H9 (cell line): Measurements from ENCODE around the gene GNPAT. TPM values are rescaled to one million over a fixed set of nuclear protein-coding genes. Genes with fewer than 3 reads are reported as not detected.
A peak's percentile ranks its signal among the peaks of the same experiment; 100 is the strongest.

ENCODE experiments used
- DNase-seq: peaks from one replicate; pipeline ENCODE4 v3.0.0-alpha.2; 2017
- H2AFZ ChIP-seq: one replicate; pipeline ENCODE4 v1.6.1; 2013; ENCODE audit warnings: mild to moderate bottlenecking, low read length, control low read depth, moderate library complexity
- H2AK5ac ChIP-seq: 2 replicates; pipeline ENCODE4 v1.6.1; 2013; ENCODE audit warnings: low read length, control low read depth, mixed read lengths; ENCODE audit not compliant: insufficient read length
- H2BK120ac ChIP-seq: one replicate; pipeline ENCODE4 v1.6.1; 2013; ENCODE audit warnings: low read depth, mild to moderate bottlenecking, low read length, control low read depth, inconsistent platforms; ENCODE audit not compliant: poor library complexity, severe bottlenecking
- H2BK12ac ChIP-seq: 2 replicates; pipeline ENCODE4 v1.6.1; 2013; ENCODE audit warnings: low read length, control low read depth, mixed read lengths, low read depth; ENCODE audit not compliant: insufficient read length
- H2BK15ac ChIP-seq: 2 replicates; pipeline ENCODE4 v1.6.1; 2013; ENCODE audit warnings: low read depth, low read length, control low read depth
- H2BK20ac ChIP-seq: one replicate; pipeline ENCODE4 v1.6.1; 2013; ENCODE audit warnings: low read depth, mild to moderate bottlenecking, low read length, control low read depth, inconsistent platforms; ENCODE audit not compliant: poor library complexity, severe bottlenecking
- H2BK5ac ChIP-seq: 2 replicates; pipeline ENCODE4 v1.6.1; 2013; ENCODE audit warnings: low read length, control low read depth, mixed read lengths; ENCODE audit not compliant: insufficient read length
- H3K14ac ChIP-seq: 2 replicates; pipeline ENCODE4 v1.6.1; 2013; ENCODE audit warnings: low read length, control low read depth; ENCODE audit not compliant: insufficient read depth
- H3K18ac ChIP-seq: 2 replicates; pipeline ENCODE4 v1.6.1; 2013; ENCODE audit warnings: low read depth, mild to moderate bottlenecking, mixed read lengths, low read length, control low read depth; ENCODE audit not compliant: insufficient read length
- H3K23ac ChIP-seq: 2 replicates; pipeline ENCODE4 v1.6.1; 2013; ENCODE audit warnings: low read length, control low read depth, mixed read lengths, low read depth; ENCODE audit not compliant: insufficient read length
- H3K23me2 ChIP-seq: 2 replicates; pipeline ENCODE4 v1.6.1; 2013; ENCODE audit warnings: low read depth, mild to moderate bottlenecking, mixed read lengths, low read length, control low read depth; ENCODE audit not compliant: insufficient read length, poor library complexity, severe bottlenecking
- H3K27ac ChIP-seq: 2 replicates; pipeline ENCODE4 v1.5.1; 2013; ENCODE audit warnings: low read length, control low read depth, mixed read lengths, low read depth; ENCODE audit not compliant: insufficient read length
- H3K27me3 ChIP-seq: 2 replicates; pipeline ENCODE4 v1.6.1; 2013; ENCODE audit warnings: low read length, control low read depth, inconsistent platforms; ENCODE audit not compliant: insufficient read depth
- H3K4ac ChIP-seq: 2 replicates; pipeline ENCODE4 v1.6.1; 2013; ENCODE audit warnings: low read depth, mild to moderate bottlenecking, control low read depth, inconsistent platforms, low read length, moderate library complexity
- H3K4me1 ChIP-seq: 2 replicates; pipeline ENCODE4 v1.6.1; 2013; ENCODE audit warnings: low read length, control low read depth, inconsistent platforms; ENCODE audit not compliant: insufficient read depth
- H3K4me2 ChIP-seq: 2 replicates; pipeline ENCODE4 v1.6.1; 2013; ENCODE audit warnings: low read length, control low read depth, mixed read lengths; ENCODE audit not compliant: insufficient read length, insufficient read depth
- H3K56ac ChIP-seq: 2 replicates; pipeline ENCODE4 v1.6.1; 2013; ENCODE audit warnings: low read depth, mild to moderate bottlenecking, mixed read lengths, low read length, control low read depth; ENCODE audit not compliant: insufficient read length
- H3K79me1 ChIP-seq: 2 replicates; pipeline ENCODE4 v1.6.1; 2013; ENCODE audit warnings: low read depth, mild to moderate bottlenecking, moderate library complexity, low read length, control low read depth, inconsistent platforms; ENCODE audit not compliant: insufficient read depth, poor library complexity, severe bottlenecking
- H3K79me2 ChIP-seq: 2 replicates; pipeline ENCODE4 v1.6.1; 2013; ENCODE audit warnings: low read length, control low read depth, inconsistent platforms; ENCODE audit not compliant: insufficient read depth
- H3K9ac ChIP-seq: 2 replicates; pipeline ENCODE4 v1.6.1; 2013; ENCODE audit warnings: low read length, control low read depth, mixed read lengths; ENCODE audit not compliant: insufficient read length; ENCODE audit errors: extremely low read depth
- H3K9me3 ChIP-seq: one replicate; pipeline ENCODE4 v1.6.1; 2013; ENCODE audit warnings: low read depth, low read length, inconsistent platforms; ENCODE audit not compliant: control insufficient read depth
- H3T11ph ChIP-seq: one replicate; pipeline ENCODE4 v1.6.1; 2013; ENCODE audit warnings: mild to moderate bottlenecking, low read length, control low read depth, inconsistent platforms
- H4K20me1 ChIP-seq: one replicate; pipeline ENCODE4 v1.6.1; 2013; ENCODE audit not compliant: control insufficient read depth, insufficient read length, insufficient read depth
- H4K5ac ChIP-seq: 2 replicates; pipeline ENCODE4 v1.6.1; 2013; ENCODE audit warnings: low read depth, mild to moderate bottlenecking, mixed read lengths, low read length, control low read depth; ENCODE audit not compliant: insufficient read length
- H4K8ac ChIP-seq: replicated peaks from 2 replicates; pipeline ENCODE4 v1.6.1; 2013; ENCODE audit warnings: low read length, control low read depth, mixed read lengths, low read depth; ENCODE audit not compliant: insufficient read length
- H4K91ac ChIP-seq: 2 replicates; pipeline ENCODE4 v1.6.1; 2013; ENCODE audit warnings: low read depth, mild to moderate bottlenecking, moderate library complexity, mixed read lengths, low read length, control low read depth; ENCODE audit not compliant: insufficient read length
- H3K27ac Mint-ChIP-seq, 3 experiments: 2 replicates in 2 of 3; 3 replicates in 1 of 3; pipeline ENCODE4 v1.8.0; 2020 to 2021; ENCODE audit warnings: mixed read lengths in 3 of 3, mild to moderate bottlenecking in 1 of 3, moderate library complexity in 1 of 3
- H3K27me3 Mint-ChIP-seq: 2 replicates; pipeline ENCODE4 v1.8.0; 2021; ENCODE audit warnings: low read depth, mild to moderate bottlenecking, moderate library complexity, mixed read lengths
- H3K36me3 Mint-ChIP-seq, 3 experiments: 2 replicates in 2 of 3; 3 replicates in 1 of 3; pipeline ENCODE4 v1.8.0; 2020 to 2021; ENCODE audit warnings: low read depth in 3 of 3, mixed read lengths in 3 of 3; ENCODE audit not compliant: insufficient read depth in 1 of 3
- H3K4me1 Mint-ChIP-seq, 2 experiments: 2 replicates each; pipeline ENCODE4 v1.8.0; 2020; ENCODE audit warnings: mixed read lengths in 2 of 2
- H3K4me3 Mint-ChIP-seq, 2 experiments: 2 replicates in 1 of 2; 3 replicates in 1 of 2; pipeline ENCODE4 v1.8.0; 2020 to 2021; ENCODE audit warnings: mild to moderate bottlenecking in 2 of 2, mixed read lengths in 2 of 2, moderate library complexity in 1 of 2
- H3K9me3 Mint-ChIP-seq, 2 experiments: 2 replicates in 1 of 2; 3 replicates in 1 of 2; pipeline ENCODE4 v1.8.0; 2020; ENCODE audit warnings: mild to moderate bottlenecking in 2 of 2, mixed read lengths in 2 of 2, moderate library complexity in 1 of 2
- WGBS: extraction: QIAGEN DNeasy Blood & Tissue Kit; methylation state at CpG from one replicate; pipeline ENCODE4 v1.1.7; 2013; ENCODE audit warnings: missing lambda C conversion rate, low lambda C conversion rate, mixed read lengths; ENCODE audit not compliant: insufficient read length; ENCODE audit errors: extremely low coverage; 5-methylcytosine and 5-hydroxymethylcytosine counted together
- long read RNA-seq: library from polyadenylated mRNA; unstranded; transcript quantifications from one replicate; pipeline ENCODE4 v2.0.0, GENCODE V29; 2020
- total RNA-seq: library from RNA; stranded (reverse); gene quantifications from 2 replicates; pipeline ENCODE4 v1.2.1, GENCODE V29; 2021
- TF ChIP-seq, protein P1 (sequence below): fragments of 200-600 bp; sonication (generic); conservative IDR thresholded peaks from 3 replicates; pipeline ENCODE4 v1.8.0; 2021; ENCODE audit warnings: antibody characterized with exemption, mild to moderate bottlenecking

Gene GNPAT
- total RNA-seq = 38.1 and 39.4 TPM in 2 replicates
- long read RNA-seq, transcript GNPAT-201 (16 exons, 2,643 nt) = major isoform, 567 of 717 reads
- long read RNA-seq, partial matches to known transcripts = 32 of 717 reads
- long read RNA-seq, other reads (novel, unspliced or antisense) = 114 of 717 reads

DNA sequence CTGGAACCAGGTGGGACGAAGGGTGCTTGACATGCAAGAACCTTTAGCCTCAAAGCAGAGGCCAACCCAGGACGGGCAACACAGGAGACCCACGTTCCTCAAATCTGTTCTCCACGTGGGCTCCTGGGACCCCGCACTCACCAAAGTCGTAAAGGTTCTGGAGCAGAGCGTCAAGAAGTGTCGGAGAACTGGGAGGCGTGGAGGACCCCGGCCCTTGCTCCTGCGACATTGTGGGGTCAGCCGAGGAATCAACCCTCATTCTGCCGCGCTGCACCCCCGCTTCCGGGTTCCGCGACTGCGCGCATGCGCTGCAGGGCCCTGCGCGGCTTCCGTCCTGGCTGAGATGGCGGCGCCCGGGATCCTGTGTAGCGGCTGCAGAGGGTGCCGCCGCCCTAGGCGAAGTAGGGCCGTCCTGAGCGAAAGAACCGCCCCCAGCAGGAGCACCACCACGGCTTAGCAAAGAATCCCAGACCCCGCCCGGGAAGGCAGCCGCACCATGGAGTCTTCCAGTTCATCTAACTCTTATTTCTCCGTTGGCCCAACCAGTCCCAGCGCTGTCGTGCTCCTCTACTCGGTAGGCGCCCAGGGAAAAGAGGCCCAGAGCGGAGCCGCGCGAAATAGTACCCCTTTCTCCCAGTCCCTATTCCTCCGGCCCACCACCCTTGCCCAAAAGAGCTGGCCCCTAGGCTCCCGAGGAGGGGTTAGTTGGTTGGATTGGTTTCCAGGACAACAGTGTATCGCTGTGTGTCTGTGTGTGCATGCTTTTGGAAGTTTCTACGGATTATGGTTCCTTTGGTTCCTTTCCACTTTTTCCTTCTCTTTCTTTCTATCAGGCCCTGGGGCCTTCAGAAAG is at the start of gene GNPAT:
Gene GNPAT, plus strand, starts transcription at position 330 of the 853 bp plus-strand sequence. Its CDS starts 167 bp downstream, at position 497.
- Histone ChIP-seq H2AK5ac (no peak within 1 kb of the TSS), H3K23ac (no peak within 1 kb of the TSS), H3K4me2 (peak within 1 kb of the TSS; percentile 90), H3K56ac (no peak within 1 kb of the TSS), H3K79me1 (no peaks in the 10 kb centered on the region), H3K4me1 (no peaks in the 10 kb centered on the region), H3K14ac (peak within 1 kb of the TSS; percentile 56; the same call in 1 of the 2 replicates), H3K18ac (no peak within 1 kb of the TSS), H2BK120ac (no peak within 1 kb of the TSS), H3T11ph (no peak within 1 kb of the TSS), H3K27ac (no peak within 1 kb of the TSS), H3K27me3 (no peaks in the 10 kb centered on the region), H3K23me2 (peaks cover 14% of the 10 kb centered on the region), H4K91ac (no peak within 1 kb of the TSS), H2BK20ac (no peak within 1 kb of the TSS), H3K4ac (no peak within 1 kb of the TSS), H2BK15ac (no peak within 1 kb of the TSS), H3K9ac (peak within 1 kb of the TSS; percentile 68), H4K8ac (no peak within 1 kb of the TSS), H3K79me2 (peaks cover 2% of the 10 kb centered on the region), H4K20me1 (no peaks in the 10 kb centered on the region), H2BK5ac (no peak within 1 kb of the TSS), H4K5ac (no peak within 1 kb of the TSS), H3K9me3 (no peaks in the 10 kb centered on the region), H2AFZ (peak within 1 kb of the TSS; percentile 65), H2BK12ac (no peak within 1 kb of the TSS)
- Mint-ChIP-seq H3K27ac (peak within 1 kb of the TSS; percentile 45 to 95 (median 88)), H3K36me3 (peaks cover 0 to 19% (median 15%) of the 10 kb centered on the region in 3 experiments; a peak in 5 of 7 replicates), H3K4me3 (peak within 1 kb of the TSS; percentile 93 to 95), H3K9me3 (no peaks in the 10 kb centered on the region), H3K27me3 (no peaks in the 10 kb centered on the region), H3K4me1 (peaks cover 17 to 18% of the 10 kb centered on the region in 2 experiments)
- no CpG with 5 or more reads among the region's 51 CpGs for WGBS
- peak; percentile 88 for DNase-seq
- TF ChIP-seq, protein P1, sequence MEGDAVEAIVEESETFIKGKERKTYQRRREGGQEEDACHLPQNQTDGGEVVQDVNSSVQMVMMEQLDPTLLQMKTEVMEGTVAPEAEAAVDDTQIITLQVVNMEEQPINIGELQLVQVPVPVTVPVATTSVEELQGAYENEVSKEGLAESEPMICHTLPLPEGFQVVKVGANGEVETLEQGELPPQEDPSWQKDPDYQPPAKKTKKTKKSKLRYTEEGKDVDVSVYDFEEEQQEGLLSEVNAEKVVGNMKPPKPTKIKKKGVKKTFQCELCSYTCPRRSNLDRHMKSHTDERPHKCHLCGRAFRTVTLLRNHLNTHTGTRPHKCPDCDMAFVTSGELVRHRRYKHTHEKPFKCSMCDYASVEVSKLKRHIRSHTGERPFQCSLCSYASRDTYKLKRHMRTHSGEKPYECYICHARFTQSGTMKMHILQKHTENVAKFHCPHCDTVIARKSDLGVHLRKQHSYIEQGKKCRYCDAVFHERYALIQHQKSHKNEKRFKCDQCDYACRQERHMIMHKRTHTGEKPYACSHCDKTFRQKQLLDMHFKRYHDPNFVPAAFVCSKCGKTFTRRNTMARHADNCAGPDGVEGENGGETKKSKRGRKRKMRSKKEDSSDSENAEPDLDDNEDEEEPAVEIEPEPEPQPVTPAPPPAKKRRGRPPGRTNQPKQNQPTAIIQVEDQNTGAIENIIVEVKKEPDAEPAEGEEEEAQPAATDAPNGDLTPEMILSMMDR = no peak
